AG04450 (cell line): ENCODE measurements around the gene PEPD. TPM values are rescaled to one million over a fixed set of nuclear protein-coding genes. Genes with fewer than 3 reads are reported as not detected.
A peak's percentile ranks its signal among the peaks of the same experiment; 100 is the strongest.

Source experiments
- CTCF ChIA-PET: fragments of 300-600, 350-600 bp; formaldehyde crosslinking; extraction: SDS; loops from one replicate; lab custom pipeline; 2022; ENCODE audit warnings: antibody characterized with exemption, inconsistent platforms; lab: Charles Lee
- POLR2A ChIA-PET: fragments of 350-600 bp; formaldehyde crosslinking; extraction: SDS; loops from one replicate; lab custom pipeline; 2021; ENCODE audit warnings: antibody characterized with exemption, inconsistent platforms; lab: Yijun Ruan, JAX
- DNase-seq: peaks from one replicate; pipeline ENCODE4 v3.0.0-alpha.2; 2011; ENCODE audit warnings: low read depth, low spot score
- H3K27ac ChIP-seq: one replicate; pipeline ENCODE4 v1.5.1; 2012; ENCODE audit warnings: low read depth, low read length, control low read depth
- H3K27me3 ChIP-seq: one replicate; pipeline ENCODE4 v1.6.0; 2012; ENCODE audit warnings: low read length; ENCODE audit not compliant: control insufficient read depth, insufficient read depth
- H3K4me3 ChIP-seq: 2 replicates; pipeline ENCODE4 v1.5.1; 2011; ENCODE audit warnings: mild to moderate bottlenecking, low read depth, low read length, control low read depth
- H3K9me3 ChIP-seq: 2 replicates; pipeline ENCODE4 v1.5.1; 2012; ENCODE audit warnings: low read length; ENCODE audit not compliant: control insufficient read depth, insufficient read depth
- CTCF ChIP-seq: IDR thresholded peaks from 2 replicates; pipeline ENCODE4 v1.5.1; 2011; ENCODE audit warnings: low read depth, low read length, control low read depth, inconsistent platforms
- polyA plus RNA-seq: library from polyadenylated mRNA; depleted of rRNA; stranded (reverse); fragments of >200 nt; gene quantifications from 2 replicates; pipeline ENCODE4 v1.2.3, GENCODE V29; 2011

Gene PEPD
- polyA plus RNA-seq, 1 experiment = 67.1 TPM

- Histone ChIP-seq H3K9me3 (no peaks in the 10 kb centered on the region; the same call in 1 of the 2 replicates), H3K27me3 (no peaks in the 10 kb centered on the region), H3K27ac (no peak overlapping the region), H3K4me3 (no peak overlapping the region)
- DNase-seq = no peak
- ChIA-PET CTCF (interaction anchor here (0.5 to 2.9 kb wide), 10 partner anchors 17 to 664 kb away, joined by 3 to 28 read pairs (median 5); no protein-coding TSS in a partner anchor), POLR2A (no interaction called here)
- TF ChIP-seq CTCF = no peak
Measured at GRCh38 chr19:33432446-33433170, 89.0 kb downstream of the PEPD start.

- no peak overlapping the region for H3K27ac ChIP-seq
- H3K4me3 ChIP-seq = no peak overlapping the region
- no peaks in the 10 kb centered on the region; the same call in 1 of the 2 replicates for H3K9me3 ChIP-seq
- ChIA-PET POLR2A (no interaction called here), CTCF (interaction anchor here (0.6 to 2.9 kb wide), 10 partner anchors 16 to 664 kb away, joined by 3 to 28 read pairs (median 5); no protein-coding TSS in a partner anchor)
- no peaks in the 10 kb centered on the region for H3K27me3 ChIP-seq
- DNase-seq = no peak
- no peak for TF ChIP-seq CTCF
Measured at GRCh38 chr19:33432015-33432414, 89.6 kb downstream of the PEPD start.

GRCh38 chr19:33430674-33431277 is 90.8 kb downstream of the PEPD start:
- ChIA-PET POLR2A (no interaction called here), CTCF (interaction anchor here (0.5 to 3.0 kb wide), 30 partner anchors 12 to 925 kb away, joined by 3 to 87 read pairs (median 4); partner anchors contain the start of gene PEPD)
- no peak overlapping the region for H3K27ac ChIP-seq
- H3K27me3 ChIP-seq = no peaks in the 10 kb centered on the region
- peak; percentile 34 for DNase-seq
- no peak overlapping the region for H3K4me3 ChIP-seq
- peak; percentile 82 for TF ChIP-seq CTCF
- no peaks in the 10 kb centered on the region; the same call in 1 of the 2 replicates for H3K9me3 ChIP-seq

- no peak for TF ChIP-seq CTCF
- H3K27ac ChIP-seq = no peak overlapping the region
- H3K27me3 ChIP-seq = no peaks in the 10 kb centered on the region
- CTCF ChIA-PET = interaction anchor here (0.6 to 3.0 kb wide), 26 partner anchors 11 to 926 kb away, joined by 3 to 87 read pairs (median 4); partner anchors contain the start of gene PEPD
- no peak overlapping the region for H3K4me3 ChIP-seq
- H3K9me3 ChIP-seq = no peaks in the 10 kb centered on the region; the same call in 1 of the 2 replicates
- DNase-seq = no peak
- POLR2A ChIA-PET = no interaction called here
Measured at GRCh38 chr19:33429891-33430673, 91.5 kb downstream of the PEPD start.
